Panc1 (cell line): ENCODE results near the gene SWSAP1.

Experiments
- CTCF ChIP-seq: fragments of 450-650 bp; IDR thresholded peaks from 2 replicates; pipeline ENCODE4 v1.5.1; 2017; ENCODE audit warnings: mild to moderate bottlenecking
- POLR2AphosphoS5 ChIP-seq: IDR thresholded peaks from 2 replicates; pipeline ENCODE4 v1.6.1; 2012; ENCODE audit warnings: mild to moderate bottlenecking, low read depth, low read length, moderate library complexity
- REST ChIP-seq, 2 experiments: IDR thresholded peaks; 2 replicates each; pipeline ENCODE4 v1.6.1; 2011 to 2012; ENCODE audit warnings: low read depth in 2 of 2, control low read depth in 1 of 2, low read length in 1 of 2, mild to moderate bottlenecking in 1 of 2, moderate library complexity in 1 of 2; ENCODE audit not compliant: insufficient read depth in 1 of 2
- SIN3A ChIP-seq: IDR thresholded peaks from 2 replicates; pipeline ENCODE4 v1.6.1; 2012; ENCODE audit warnings: low read depth, mild to moderate bottlenecking, low read length, moderate library complexity, borderline replicate concordance; ENCODE audit not compliant: insufficient read depth

GRCh38 chr19:11361037-11361770, 13.3 kb upstream of the SWSAP1 start:
- TF ChIP-seq CTCF: no peak
- TF ChIP-seq POLR2AphosphoS5: no peak
- no peak for TF ChIP-seq SIN3A
- TF ChIP-seq REST (IDR thresholded peaks at IDR 0.05; ENCODE audit: insufficient read depth in 1 of 2, low read depth in 2 of 2, low read length in 1 of 2): peak; percentile 52 to 77; a peak in 3 of 4 replicates
